22Rv1 (cell line): Measurements from ENCODE around the gene RACGAP1.

ENCODE experiments used
- CTCF ChIP-seq: fragments of 450-650 bp; IDR thresholded peaks from 2 replicates; pipeline ENCODE4 v1.5.1; 2017; ENCODE audit warnings: mild to moderate bottlenecking
- ZFX ChIP-seq: fragments of 450-650 bp; IDR thresholded peaks from 2 replicates; pipeline ENCODE4 v1.6.1; 2017; ENCODE audit warnings: antibody characterized with exemption, borderline replicate concordance

GRCh38 chr12:49948866-49949845 lies 76.1 kb downstream of the RACGAP1 start:
- no peak for TF ChIP-seq CTCF
- TF ChIP-seq ZFX: no peak
